PFSK-1 (cell line): ENCODE measurements around the gene AGO4.

Source experiments
- FOXP2 ChIP-seq: optimal IDR thresholded peaks from 2 replicates; pipeline ENCODE3; 2011; ENCODE audit warnings: borderline replicate concordance, control low read depth, inconsistent platforms; ENCODE audit not compliant: insufficient read depth; ENCODE audit errors: extremely low read length, extremely low read depth
- POLR2AphosphoS5 ChIP-seq: IDR thresholded peaks from 2 replicates; pipeline ENCODE4 v1.6.1; 2012; ENCODE audit warnings: low read depth, mild to moderate bottlenecking, control low read depth, low read length, moderate library complexity
- REST ChIP-seq, 2 experiments: IDR thresholded peaks; 2 replicates each; pipeline versions ENCODE4 v1.6.1 to v1.8.0; 2011 to 2012; ENCODE audit warnings: low read depth in 2 of 2, low read length in 2 of 2, control low read depth in 1 of 2, inconsistent platforms in 1 of 2, mild to moderate bottlenecking in 1 of 2, moderate library complexity in 1 of 2; ENCODE audit not compliant: insufficient read depth in 1 of 2
- SIN3A ChIP-seq: IDR thresholded peaks from 2 replicates; pipeline ENCODE4 v1.6.1; 2012; ENCODE audit warnings: mild to moderate bottlenecking, low read length, moderate library complexity, borderline replicate concordance; ENCODE audit not compliant: insufficient read depth
- TAF1 ChIP-seq: IDR thresholded peaks from 2 replicates; pipeline ENCODE4 v1.6.1; 2012; ENCODE audit warnings: low read length, control low read depth, borderline replicate concordance; ENCODE audit not compliant: insufficient read depth

The AGO4 gene

GRCh38 chr1:35893051-35893879 is 85.4 kb downstream of the AGO4 start:
- TF ChIP-seq REST (IDR thresholded peaks at IDR 0.05; ENCODE audit: insufficient read depth in 1 of 2, low read depth in 2 of 2, low read length in 2 of 2) (no peak), SIN3A (no peak), FOXP2 (no peak), POLR2AphosphoS5 (no peak), TAF1 (no peak)

- no peak for TF ChIP-seq REST (IDR thresholded peaks at IDR 0.05; ENCODE audit: insufficient read depth in 1 of 2, low read depth in 2 of 2, low read length in 2 of 2)
Observed at GRCh38 chr1:35894183-35894582, 86.4 kb downstream of the AGO4 start.

GRCh38 chr1:35894656-35895055 is 86.8 kb downstream of the AGO4 start:
- no peak for TF ChIP-seq TAF1
- TF ChIP-seq SIN3A: no peak
- TF ChIP-seq FOXP2: no peak
- TF ChIP-seq REST (IDR thresholded peaks at IDR 0.05; ENCODE audit: insufficient read depth in 1 of 2, low read depth in 2 of 2, low read length in 2 of 2): no peak
- TF ChIP-seq POLR2AphosphoS5: no peak

- no peak for TF ChIP-seq FOXP2
- TF ChIP-seq TAF1: no peak
- TF ChIP-seq POLR2AphosphoS5: no peak
- no peak for TF ChIP-seq SIN3A
- TF ChIP-seq REST (IDR thresholded peaks at IDR 0.05; ENCODE audit: insufficient read depth in 1 of 2, low read depth in 2 of 2, low read length in 2 of 2): no peak
Observed at GRCh38 chr1:35899941-35900340, 92.1 kb downstream of the AGO4 start.

- TF ChIP-seq SIN3A: no peak
- TF ChIP-seq FOXP2: no peak
- no peak for TF ChIP-seq TAF1
- TF ChIP-seq POLR2AphosphoS5: no peak
- TF ChIP-seq REST (IDR thresholded peaks at IDR 0.05; ENCODE audit: insufficient read depth in 1 of 2, low read depth in 2 of 2, low read length in 2 of 2): no peak
Observed at GRCh38 chr1:35901235-35901634, 93.4 kb downstream of the AGO4 start.
